Stimulated activated CD4-positive, alpha-beta T cell treated with anti-CD3 and anti-CD28 coated beads, Interleukin-2, amount 100 ng/mL, for 48 hours (primary cell): ENCODE data around the gene SLC25A45.
"Not testable (repeated sequence)": the region's sequence is repeated elsewhere in the genome, so short reads cannot be mapped to it uniquely, and the experiment has no call there.

Experiments used
- DNase-seq, 2 donors: peaks; one replicate each; pipeline ENCODE4 v3.0.0-alpha.2; 2020

The SLC25A45 gene

DNA sequence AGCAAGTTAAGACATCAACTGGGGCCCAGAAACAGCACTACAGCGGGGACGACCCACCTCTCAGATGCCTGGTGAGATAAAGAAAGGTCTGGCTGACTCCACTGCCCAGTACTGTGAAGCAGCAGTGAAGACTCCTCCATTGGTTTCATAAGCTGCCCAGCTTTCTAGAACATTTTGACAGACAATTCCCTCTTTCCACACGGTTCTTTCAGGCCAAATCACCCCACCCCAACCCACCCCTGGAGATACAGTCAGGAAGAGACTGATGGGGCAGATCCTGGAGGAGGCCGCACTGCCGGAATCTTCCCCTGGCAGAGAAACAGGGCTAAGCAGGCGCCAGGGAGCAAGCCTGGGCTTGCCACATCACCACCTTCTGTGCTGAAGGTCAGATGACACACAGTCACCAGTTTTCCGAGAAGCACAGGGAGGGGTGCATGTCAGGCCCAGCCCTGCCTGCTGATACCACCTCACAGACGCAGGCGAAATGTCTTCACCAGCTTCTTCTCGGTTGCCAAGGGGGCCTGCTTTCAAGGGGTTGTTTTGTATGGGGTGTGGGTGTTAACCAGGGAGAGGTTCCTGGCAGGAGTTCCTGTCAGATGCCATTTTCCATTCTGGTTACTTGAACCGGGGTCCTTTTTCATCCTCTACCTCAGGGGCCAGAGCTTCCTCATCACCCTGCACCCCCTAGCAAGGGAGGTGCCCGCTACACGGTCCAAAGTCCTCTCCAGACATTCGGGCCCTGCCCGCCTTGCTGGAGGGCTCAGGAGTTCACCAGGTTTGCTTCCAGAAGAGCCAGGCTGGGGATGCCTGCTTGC lies 38.7 kb upstream of the SLC25A45 start:
- peak; percentile 76 to 80 for DNase-seq

DNA sequence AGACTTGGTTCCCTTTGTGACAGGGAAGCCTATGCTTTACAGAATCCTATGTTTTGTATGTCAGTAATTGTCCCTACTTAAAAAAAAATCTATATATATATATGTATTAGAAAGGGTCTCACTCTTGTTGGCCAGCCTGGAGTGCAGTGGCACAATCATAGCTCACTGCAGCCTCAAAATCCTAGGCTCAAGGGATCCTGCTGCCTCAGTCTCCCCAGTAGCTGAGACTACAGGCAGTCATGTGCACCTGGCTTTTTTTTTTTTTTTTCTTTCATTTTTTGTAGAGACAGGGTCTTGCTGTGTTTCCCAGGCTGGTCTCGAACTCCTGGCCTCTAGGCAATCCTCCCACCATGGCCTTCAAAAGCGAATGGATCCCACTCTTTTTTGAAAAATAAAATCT lies 38.1 kb upstream of the SLC25A45 start:
- no peak for DNase-seq

DNA sequence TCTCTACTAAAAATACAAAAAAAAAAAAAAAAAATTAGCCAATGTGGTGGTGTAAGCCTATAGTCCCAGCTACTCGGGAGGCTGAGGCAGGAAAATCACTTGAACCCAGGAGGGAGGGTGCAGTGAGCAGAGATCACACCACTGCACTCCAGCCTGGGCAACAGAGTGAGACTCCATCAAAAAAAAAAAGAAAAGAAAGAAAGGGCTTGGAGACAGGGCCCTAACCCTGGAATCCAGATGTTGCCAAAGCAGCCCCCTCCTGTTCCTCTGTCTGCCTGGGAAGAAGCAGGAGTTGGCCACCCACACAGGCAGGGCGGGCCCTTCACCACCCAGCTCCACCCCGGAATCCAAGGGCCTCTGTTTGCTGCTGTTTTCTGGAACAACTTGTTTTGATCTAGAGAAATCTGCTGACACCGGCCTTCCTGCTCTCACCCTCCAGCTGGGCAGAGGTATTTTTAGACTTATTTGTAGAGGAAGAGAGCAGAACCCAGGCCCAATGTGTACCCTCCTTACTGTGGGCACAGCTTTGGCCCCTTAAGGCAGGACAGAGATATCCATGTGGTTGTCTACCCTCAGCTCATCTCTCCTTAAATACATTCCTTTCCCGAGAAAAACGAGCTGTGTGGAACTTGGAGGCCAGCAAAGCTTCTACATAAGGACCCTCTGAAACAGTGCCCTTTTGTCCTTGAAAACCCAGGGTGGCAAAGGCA lies 37.5 kb upstream of the SLC25A45 start:
- peak in 1 of 2 donors; percentile 53 for DNase-seq

DNA sequence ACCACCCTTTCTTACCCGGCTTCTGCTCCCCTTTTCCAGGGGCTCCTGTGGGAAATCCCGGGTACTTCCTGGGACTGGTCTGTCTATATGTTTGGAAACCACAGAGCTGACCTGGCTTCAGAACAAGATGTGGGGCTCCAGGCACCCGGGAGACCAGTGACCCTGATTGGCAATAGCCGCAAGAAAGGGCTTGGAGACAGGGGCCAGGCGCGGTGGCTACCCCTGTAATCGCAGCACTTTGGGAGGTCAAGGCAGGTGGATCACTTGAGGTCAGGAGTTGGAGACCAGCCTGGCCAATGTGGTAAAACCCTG lies 37.0 kb upstream of the SLC25A45 start:
- no peak for DNase-seq

DNA sequence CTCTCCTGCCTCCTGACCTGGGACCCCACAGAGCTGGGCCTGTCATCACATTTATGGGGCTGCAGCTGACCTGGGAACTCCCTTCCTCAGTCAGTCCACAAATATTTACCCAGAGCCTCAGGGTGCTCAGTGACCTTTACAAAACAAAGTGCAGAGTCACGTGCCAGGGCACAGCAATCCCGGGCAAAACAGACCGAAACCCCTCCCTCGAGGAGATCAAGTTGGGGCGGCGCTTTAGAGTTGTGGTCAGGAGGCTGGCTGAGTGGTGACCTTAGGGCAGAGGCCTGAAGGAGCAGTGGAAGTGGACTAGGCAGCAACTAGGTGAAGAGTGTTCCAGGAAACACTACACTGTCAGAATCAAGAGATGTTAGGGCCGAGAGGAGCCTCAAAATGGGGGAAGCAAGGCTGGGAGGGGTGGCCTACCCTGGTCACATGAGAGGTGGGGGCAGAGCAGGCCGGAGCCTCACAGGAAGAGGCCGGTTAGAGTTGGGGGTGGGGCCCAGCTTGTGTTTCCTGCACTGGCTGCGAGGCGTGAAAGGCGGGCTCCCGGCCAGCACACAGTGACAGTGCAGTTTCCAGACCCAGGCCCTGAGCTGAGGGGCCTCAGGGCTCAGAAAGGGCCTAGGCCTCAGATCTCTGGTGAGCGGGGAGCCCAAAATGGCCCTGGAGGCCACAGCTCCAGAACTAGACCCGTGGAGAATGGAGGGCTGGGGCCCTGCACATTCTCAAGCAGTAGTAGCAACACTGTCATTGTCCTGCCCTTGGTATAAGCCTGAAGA lies 36.4 kb upstream of the SLC25A45 start:
- peak; percentile 85 to 89 for DNase-seq

DNA sequence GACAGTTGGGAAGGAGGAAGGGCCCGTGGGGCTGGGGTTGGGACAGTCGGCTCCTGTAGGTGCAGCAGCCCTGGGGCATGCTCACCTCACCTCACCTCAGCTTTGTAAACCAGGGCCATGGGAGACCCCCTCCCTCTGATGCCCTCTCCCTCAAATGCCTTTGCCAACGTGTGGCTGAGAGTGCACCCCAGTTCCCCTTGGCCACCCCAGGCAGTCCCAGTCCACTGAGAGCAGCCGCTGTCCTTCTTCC lies 35.9 kb upstream of the SLC25A45 start:
- peak in 1 of 2 donors; percentile 22 for DNase-seq

DNA sequence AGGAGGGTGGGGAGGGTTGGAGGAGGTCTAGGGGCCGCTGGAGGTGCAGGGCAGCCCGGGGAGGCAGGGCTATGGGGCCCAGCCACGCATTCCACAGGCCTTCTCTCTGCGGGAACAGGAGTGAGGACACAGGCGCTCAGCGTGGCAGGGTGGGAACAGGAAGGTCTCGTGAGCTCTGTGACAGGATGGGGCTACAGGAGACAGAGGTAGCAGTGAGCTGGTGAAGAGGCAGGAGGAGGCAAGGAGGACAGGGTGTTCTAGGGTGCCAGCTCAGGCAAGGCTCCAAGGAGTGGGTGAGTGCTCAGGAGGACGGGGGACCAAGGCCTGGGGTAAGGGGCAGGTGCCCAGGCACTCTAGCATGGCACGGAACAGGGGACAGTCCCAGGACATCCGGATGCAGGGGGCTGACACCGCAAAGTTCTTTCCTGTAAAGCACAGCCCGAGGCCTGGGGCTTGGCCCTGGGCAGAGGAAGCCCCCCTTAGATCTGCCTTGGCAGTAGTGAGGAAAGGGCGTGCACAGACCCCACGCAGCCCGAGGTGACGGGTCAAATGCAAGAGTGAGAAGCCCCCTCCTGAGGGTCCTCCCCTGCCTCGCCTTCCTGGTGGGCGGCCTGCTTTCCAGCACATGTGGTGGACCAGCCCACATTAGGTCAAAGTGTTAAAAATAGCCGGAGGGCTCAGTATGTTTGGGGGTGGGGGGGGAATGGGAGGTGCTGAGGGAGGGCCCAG lies 35.4 kb upstream of the SLC25A45 start:
- DNase-seq = no peak

DNA sequence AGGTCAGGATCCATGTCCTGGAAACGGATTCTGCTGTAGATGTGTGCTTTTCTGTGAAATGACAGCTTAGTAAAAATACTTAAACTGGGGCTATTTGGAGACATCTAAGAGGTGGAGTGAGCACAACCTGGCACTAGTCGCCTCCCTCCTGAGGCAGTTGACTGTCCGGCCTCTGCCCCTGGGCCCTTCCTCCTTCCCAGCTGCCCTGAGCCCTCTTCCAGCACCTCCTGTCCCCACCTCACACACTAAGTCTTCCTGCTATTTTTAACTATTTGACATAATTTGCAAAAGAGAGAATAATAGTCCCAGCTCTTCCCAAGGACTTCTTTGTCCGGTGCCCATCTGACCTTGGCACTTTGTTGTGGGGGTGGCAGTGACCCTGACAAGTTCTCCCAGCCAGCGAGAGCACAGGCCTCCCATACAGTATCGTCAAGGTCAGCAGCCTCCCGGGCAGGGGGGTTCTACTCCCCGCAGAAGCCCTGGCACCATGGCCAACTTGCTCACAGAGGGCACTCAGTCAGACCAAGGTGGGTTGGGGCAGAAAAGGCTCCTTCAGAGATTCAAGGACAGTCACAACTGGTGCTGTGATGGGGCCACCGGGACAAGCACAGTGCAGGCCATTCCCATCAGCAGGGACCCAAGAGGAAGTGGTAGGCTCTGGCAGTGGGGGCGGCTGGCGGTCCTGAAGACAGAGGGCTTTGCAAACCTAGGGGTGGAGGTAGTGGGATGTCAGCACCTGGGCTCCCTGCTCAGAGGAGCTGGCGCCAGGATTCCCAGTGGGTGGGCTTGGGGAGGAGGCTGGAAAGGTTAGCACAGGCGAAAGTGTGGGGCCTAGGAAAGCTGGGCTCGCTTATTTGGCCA lies 34.6 kb upstream of the SLC25A45 start:
- peak in 1 of 2 donors; percentile 23 for DNase-seq

DNA sequence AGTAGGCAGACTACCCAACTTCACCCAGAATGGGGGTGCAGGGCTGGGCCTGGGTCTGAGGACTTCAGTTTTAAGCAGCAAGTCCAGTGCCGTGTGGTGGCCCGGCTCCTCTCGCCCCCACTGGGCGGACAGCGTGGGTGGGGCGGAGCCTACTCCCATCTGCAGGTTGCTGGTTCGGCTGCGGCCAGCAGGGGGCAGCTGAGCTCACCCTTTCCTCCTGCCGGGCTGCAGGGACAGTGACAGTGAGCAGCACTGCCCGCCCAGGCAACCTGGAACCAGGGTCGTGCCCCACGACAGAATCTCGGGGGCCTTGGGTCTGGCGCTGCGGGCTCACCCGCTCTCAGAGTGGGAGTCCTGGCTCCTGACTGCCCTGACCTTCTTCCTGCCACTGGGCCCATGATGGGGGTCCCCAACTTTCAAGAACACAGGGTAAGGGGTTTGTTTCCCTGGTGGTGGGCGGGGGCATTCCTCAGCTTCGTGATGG lies 33.9 kb upstream of the SLC25A45 start:
- peak; percentile 91 to 96 for DNase-seq

DNA sequence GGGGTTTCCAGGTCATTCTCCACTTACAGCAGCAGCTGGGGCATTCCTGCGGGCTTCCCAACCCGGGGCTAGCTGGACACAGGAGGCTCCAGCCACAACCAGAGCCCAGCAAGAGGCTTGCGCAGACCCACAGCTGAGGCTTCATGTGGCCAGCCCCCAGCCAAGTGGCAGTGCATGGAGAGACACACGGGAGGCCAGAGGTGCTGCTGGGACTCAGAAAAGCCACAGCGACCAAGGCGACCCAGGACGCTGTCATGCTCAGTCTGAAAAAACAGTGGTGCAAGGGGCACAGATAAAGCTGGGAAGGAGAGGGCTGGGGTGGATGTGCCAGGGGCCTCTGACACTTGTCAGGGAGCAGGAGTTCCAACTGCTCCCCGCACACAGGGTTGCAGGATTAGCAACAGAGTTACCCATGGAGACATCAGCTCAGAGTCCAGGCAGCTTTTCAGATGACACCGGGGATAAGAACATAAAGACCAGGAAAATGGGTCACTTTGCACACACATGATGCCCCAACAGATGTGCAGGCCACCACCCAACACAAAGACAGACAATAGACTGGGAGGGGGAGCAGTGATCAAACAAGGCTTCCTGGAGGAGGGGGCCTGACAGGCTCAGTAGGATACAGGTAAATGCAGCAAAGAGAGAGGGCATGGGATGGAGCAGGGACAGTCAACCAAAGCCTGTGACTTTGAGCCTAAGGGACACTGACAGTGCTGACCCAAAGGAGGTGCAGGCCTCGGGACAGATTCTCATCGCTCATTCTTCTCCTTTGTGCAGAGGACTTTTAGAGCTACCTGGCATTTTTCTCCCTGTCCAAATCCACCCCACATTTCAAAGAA lies 33.3 kb upstream of the SLC25A45 start:
- no peak for DNase-seq

DNA sequence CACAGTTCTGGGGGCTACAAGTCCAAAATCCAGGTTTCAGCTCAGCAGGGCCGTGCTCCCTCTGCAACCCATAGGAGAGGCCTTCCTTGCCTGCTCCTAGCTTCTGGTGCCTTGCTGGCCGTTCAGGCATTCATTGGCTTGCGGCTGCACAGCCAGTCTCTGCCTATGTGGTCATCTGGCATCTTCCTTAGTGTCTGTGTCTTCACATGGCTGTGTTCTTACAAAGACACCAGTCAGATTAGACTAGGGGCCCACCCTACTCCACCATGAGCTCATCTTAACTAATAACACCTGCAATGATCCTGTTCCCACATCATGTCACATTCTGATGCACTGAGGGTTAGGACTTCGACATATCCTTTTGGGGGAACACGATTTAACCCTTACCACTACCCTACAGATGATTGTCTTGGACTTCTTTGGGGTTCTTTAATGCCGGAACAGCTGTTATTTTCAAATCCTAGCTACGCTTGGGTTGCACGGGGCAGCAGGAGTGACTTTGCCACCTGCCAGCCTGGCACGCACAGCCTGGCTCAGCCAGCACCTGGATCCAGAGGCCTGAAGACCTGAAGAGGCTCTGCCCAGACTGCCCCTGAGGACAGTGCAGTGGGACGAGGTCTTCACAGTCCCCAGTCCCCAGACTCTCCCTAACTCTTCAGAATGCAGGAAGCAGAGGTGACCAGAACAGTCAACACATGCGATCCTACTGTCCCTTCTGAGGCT lies 32.5 kb upstream of the SLC25A45 start:
- DNase-seq = no peak

DNA sequence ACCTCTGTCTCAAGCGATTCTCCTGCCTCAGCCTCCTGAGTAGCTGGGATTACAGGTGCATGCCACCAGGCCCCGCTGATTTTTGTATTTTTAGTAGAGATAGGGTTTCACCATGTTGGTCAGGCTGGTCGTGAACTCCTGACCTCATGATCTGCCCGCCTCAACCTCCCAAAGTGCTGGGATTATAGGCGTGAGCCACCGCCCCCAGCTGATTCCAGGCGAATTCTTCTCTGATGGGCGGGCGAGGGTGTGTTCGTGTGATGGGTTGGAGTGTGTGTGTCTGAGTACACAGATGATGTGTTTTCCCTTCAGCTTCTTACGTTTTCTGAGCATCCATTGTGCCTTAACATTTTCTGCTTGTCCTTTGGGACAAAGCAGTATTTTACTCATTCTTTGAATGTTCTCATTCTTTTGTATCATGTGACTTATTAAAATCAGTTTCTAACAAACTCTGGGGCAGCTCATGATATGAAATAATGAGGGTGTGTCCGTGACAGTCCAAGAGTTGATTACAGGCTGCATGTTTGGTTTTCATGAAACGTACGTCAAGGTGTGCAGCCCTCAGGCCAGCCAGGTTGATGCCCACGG lies 30.7 kb upstream of the SLC25A45 start:
- DNase-seq = not testable (repeated sequence)

DNA sequence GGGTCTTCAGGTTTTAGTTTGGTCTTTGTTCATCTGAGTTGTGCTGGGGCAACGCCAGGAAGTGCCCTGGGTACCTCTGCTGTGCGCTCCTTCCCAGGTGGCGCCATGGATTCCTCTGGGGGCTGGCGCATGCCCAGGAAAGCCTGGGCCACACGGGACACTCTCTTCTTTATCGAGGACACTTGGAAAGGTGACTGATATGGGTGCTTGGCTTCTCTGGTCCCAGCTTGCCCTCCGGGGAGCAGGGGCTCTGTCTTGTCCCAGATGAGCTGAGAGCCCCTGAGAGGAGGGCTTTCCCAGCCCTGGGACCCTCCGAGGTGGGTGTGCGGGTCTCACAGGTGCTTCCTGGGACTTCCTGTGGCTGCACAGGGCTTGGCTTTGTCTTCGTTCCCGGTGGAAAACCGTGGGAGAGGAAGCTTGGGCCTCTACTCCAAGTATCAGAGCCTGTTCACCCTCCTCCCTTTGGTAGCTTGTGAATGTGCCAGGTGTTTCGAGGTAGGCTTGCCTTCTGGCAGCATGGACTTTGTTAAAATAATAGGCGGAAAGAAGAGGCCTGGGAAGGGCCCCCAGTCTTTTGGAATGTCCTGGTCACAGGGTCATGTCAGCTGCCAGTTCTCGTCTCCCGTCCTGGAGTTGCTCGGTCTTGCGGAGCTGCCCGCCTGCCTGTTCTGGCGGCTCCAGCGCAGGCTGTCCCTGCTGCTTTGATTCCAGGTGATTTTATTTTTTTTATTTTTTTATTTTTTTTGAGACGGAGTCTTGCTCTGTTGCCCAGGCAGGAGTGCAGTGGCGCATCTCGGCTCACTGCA lies 30.0 kb upstream of the SLC25A45 start:
- no peak for DNase-seq

DNA sequence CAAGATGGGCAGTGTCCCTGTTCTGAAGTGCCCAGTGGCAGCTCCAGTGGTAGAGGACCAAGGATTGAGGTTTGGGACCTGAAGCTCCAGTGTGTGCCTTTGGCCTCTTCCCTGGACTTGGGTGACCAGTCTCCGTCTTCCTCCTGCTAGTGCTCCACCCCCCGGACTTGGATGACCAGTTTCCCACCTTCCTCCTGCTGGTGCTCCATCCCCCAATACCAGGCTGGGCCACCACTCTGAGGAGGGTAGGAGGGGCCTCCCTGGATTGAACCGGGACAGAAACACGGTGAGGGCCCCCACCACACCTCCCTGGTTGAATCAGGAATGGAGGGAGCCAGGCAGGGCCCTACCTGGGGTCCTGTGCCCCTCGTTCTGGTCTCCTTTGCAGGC lies 29.2 kb upstream of the SLC25A45 start:
- no peak for DNase-seq

DNA sequence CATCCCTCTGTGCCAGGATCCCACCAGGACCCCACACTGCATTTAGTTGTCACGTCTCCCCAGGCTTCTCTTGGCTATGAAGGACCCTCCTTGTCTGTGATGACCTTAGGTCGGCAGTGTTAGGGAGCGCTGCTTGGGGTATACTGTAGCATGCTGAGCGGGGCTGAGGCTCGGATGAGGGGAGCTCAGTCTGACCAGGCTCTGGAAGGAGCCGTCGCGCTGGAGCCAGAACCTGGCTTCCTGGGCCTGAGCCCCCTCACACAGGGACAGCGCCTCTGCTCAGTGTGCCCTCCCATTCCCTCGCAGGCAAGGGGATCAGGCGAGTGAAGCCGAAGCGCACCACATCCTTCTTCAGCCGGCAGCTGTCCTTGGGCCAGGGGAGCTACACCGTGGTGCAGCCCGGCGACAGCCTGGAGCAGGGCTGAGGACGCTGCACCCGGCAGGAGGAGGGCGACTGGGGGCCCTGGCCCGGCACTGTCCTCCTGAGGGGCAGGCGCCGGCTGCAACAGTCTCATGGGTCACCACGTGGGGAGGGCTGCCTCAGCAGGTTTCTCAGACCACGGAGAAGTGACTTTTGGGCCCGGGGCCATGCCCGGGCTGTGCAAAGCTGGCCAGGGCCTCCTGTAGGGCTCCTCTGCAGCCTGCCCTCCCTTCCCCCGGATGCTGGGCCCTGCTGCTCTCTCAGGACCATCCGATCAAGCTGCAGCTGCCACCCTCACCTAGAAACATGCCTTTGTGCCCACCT lies 28.7 kb upstream of the SLC25A45 start:
- no peak for DNase-seq

DNA sequence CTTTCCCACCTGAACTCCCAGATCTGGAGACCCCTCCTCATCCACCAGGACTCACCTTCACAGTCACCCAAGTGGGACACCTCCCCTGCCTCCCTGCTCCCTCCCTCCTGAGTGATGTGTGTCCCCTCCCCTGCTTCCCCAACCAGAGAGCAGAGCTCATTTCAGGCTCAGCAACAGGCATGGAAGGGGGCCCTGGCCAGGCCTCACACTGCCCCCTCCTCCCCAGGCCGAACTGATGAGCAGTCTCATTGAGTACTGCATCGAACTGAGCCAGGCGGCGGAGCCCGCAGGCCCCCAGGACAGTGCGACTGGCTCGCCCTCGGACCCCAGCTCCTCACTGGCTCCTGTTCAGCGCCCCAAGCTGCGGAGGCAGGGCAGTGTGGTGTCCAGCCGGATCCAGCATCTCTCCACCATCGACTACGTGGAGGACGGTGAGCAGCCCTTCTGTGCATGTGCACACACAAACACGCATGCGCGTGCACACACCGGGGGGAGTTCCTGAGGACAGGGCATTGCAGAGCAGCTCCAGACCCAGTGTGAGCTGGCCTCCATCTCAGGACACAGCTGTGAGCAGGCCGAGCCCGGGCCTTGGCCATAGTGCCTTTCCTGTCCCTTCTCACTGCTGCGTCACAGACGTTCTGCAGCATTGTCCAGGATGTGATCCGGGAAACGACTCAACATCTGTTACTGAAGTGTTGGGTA lies 22.3 kb upstream of the SLC25A45 start:
- no peak for DNase-seq

DNA sequence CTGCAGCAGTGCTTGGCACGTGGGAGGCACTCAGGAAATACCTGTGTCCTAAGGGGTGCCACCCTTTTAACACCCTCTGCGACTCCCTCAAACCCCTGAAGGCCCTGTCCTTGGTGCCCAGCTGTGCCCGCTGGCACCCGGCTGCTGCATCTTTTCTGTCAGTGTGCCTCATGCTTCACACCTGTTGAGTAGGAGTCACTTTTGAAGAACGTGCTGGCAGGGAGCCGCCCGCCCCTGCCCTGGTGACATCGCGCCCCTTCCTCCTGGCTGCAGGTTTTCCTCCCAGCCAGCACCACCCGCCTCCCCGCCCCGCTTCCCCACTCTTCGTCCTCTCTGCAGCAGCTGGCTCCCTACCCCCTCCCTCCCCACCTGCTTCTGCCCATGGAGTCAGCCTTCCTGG lies 21.8 kb upstream of the SLC25A45 start:
- no peak for DNase-seq

DNA sequence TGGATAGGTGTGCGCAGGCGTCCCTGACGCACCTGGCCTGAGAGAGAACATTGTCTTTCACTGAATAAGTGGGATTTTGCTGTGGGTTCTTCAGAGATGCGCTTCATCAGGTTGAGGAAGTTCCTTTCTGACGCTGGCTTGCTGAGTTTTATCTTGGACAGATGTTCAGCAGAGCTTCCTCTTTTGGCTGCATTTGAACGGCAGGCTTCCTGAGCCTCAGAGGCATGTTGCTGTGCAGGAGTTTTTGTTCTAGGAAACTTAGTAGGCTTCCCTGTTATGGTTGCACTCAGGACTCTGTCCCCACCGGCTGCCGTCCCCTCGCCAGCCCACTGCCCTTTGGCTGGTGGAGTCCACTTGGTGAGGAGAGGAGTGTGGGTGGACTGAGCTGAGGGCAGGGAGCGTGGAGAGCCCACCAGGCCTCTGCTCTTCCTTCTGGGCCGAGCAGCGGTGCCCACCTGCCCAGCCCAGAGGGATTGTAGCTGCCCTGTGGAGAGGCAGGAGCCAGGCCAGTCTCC lies 21.2 kb upstream of the SLC25A45 start:
- no peak for DNase-seq
